ENCODE measurements around the gene ITLN2. TPM values are rescaled to one million over a fixed set of nuclear protein-coding genes. Genes with fewer than 3 reads are reported as not detected.
A peak's percentile ranks its signal among the peaks of the same experiment; 100 is the strongest.
"Not testable (repeated sequence)": the region's sequence is repeated elsewhere in the genome, so short reads cannot be mapped to it uniquely, and the experiment has no call there.

The ITLN2 gene
- polyA plus RNA-seq, 3 donors from 2014 or later, result not detected

DNA sequence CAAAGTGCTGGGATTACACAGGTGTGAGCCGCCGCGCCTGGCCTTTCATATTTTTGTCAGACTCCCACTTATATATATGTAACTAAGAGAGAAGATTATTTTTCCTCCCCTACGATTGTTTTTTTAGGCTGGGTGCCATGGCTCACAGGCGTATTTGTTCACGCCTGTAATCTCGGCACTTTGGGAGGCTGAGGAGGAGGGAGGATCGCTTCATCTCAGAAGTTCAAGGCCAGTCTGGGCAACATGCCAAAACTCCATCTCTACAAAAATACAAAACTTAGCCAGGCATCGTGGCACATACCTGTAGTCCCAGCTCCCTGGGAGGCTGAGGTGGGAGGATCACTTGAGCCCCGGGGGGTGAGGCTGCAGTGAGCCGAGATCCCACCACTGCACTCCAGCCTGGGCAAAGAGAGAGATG is 23.9 kb upstream of the ITLN2 start:
- H3K27me3 Mint-ChIP-seq (ENCODE audit: low read depth in 3 of 3), result peaks cover 13 to 17% (median 15%) of the 10 kb centered on the region in 3 donors
- peaks cover 0 to 4% of the 10 kb centered on the region in 2 donors for H3K4me1 Mint-ChIP-seq
- no peak overlapping the region for H3K27ac Mint-ChIP-seq
- no peak overlapping the region for H3K4me3 Mint-ChIP-seq
- no peaks in the 10 kb centered on the region for H3K9me3 Mint-ChIP-seq
- no peaks in the 10 kb centered on the region for H3K36me3 Mint-ChIP-seq
- DNase-seq, result no peak

DNA sequence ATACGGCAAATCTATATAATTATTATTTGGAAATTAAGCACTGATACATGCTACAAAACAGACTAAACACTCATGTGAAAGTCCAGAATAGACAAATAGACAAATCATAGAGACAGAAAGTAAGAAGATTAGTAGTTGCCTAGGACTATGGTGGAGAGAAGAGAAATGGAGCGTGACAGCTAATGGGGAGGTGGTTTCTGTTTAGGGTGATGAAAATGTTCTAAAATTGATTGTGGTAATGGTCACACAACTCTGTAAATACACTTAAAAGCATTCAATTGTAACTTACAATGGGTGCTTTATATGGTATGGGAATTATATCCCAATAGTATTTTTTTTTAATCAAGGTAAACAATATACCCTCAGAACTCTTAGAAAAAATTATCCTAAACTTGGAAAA is 20.4 kb upstream of the ITLN2 start:
- Mint-ChIP-seq H3K4me1 (no peaks in the 10 kb centered on the region), H3K27me3 (ENCODE audit: low read depth in 3 of 3) (peaks cover 8 to 11% (median 9%) of the 10 kb centered on the region in 3 donors), H3K9me3 (no peaks in the 10 kb centered on the region), H3K27ac (no peak overlapping the region), H3K36me3 (no peaks in the 10 kb centered on the region), H3K4me3 (no peak overlapping the region)
- no peak for DNase-seq

DNA sequence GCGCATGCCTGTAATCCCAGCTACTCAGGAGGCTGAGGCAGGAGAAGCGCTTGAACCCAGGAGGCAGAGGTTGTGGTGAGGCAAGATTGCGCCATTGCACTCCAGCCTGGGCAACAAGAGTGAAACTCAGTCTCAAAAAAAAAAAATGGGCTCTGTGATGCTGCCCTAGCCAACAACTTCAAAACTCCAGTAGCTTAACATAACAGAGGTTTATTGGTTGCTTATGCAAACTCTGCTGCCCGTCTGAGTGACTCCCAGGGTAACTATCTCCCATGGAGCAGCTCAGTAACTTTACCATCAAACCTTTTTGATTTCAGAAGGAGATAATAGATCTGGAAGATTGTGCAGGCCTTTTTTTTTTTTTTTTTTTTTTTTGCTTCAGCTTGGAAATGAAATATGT is 18.9 kb upstream of the ITLN2 start:
- no peak overlapping the region for H3K27ac Mint-ChIP-seq
- H3K4me3 Mint-ChIP-seq, result no peak overlapping the region
- DNase-seq, result no peak
- H3K4me1 Mint-ChIP-seq, result no peaks in the 10 kb centered on the region
- no peaks in the 10 kb centered on the region for H3K9me3 Mint-ChIP-seq
- no peaks in the 10 kb centered on the region for H3K36me3 Mint-ChIP-seq
- H3K27me3 Mint-ChIP-seq (ENCODE audit: low read depth in 3 of 3), result peaks cover 7 to 9% (median 7%) of the 10 kb centered on the region in 3 donors

DNA sequence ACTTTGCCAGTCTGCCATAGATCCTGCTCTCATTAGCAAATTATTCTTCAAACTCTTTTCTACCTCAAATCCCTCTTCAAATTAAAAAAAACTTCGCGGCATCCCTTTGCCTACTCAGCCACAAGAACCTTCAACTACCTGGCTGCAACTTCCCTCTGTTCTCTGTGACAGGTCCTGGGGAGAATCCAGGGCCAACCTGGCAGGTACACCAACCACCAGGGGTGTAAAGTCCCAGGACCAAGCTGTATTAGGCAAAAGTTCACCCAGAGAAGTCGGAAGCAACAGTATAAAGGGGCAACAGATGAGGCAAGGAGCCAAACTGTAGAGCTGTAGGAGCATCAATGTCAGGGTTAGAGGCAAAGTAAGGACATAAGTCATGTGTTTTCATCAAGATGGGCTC is 18.3 kb upstream of the ITLN2 start:
- Mint-ChIP-seq H3K9me3 (no peaks in the 10 kb centered on the region), H3K27me3 (ENCODE audit: low read depth in 3 of 3) (peaks cover 6 to 8% (median 7%) of the 10 kb centered on the region in 3 donors), H3K27ac (no peak overlapping the region), H3K4me1 (no peaks in the 10 kb centered on the region), H3K4me3 (no peak overlapping the region), H3K36me3 (no peaks in the 10 kb centered on the region)
- DNase-seq, result no peak

DNA sequence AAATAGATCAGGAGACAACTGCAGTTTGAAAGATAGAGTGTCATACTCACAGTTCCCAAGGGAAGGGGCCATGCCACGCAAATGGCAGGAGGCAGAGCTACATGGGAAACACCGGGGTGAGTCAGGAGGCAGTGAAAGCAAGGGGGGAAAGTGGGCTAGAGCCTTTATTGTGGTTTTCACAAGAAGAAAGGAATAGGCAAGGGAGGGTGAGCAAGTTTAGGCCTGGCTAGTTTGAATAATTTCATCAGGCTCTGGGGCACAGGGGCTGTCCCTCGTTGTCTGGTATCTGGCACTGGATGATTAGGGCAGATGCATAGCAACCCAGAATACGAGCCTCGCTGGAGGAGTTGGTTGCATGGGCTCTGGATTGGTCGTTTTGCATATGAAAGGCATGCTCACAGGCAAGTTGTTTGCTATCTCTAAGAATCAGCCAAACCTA is 17.0 kb upstream of the ITLN2 start:
- no peak for DNase-seq
- Mint-ChIP-seq H3K4me1 (no peaks in the 10 kb centered on the region), H3K27me3 (ENCODE audit: low read depth in 3 of 3) (peaks cover 4 to 9% (median 8%) of the 10 kb centered on the region in 3 donors), H3K9me3 (no peaks in the 10 kb centered on the region), H3K36me3 (no peaks in the 10 kb centered on the region), H3K27ac (no peak overlapping the region), H3K4me3 (no peak overlapping the region)

DNA sequence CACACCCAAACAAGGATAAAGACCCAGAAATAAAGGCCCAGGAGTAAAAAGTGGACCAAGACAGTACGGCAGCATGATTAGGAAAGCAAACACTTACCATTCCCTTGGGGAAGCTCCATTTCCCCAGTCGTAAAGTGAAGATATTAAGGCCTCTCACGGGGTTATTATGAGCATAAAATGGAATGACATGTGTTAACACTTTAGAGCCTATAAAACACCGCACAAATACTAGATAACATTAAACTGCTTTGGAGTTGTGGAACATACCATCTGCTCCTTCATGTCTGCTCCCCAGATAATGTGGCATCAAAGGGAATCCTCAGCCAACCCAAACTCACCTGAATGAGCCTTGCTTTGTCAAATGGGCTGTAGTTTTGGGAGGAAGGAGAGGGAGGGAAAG is 8.9 kb upstream of the ITLN2 start:
- no peak overlapping the region for H3K4me3 Mint-ChIP-seq
- H3K27ac Mint-ChIP-seq, result no peak overlapping the region
- peaks cover 2% of the 10 kb centered on the region in 3 donors for H3K27me3 Mint-ChIP-seq (ENCODE audit: low read depth in 3 of 3)
- H3K4me1 Mint-ChIP-seq, result no peaks in the 10 kb centered on the region
- no peaks in the 10 kb centered on the region for H3K9me3 Mint-ChIP-seq
- no peak for DNase-seq
- H3K36me3 Mint-ChIP-seq, result no peaks in the 10 kb centered on the region

DNA sequence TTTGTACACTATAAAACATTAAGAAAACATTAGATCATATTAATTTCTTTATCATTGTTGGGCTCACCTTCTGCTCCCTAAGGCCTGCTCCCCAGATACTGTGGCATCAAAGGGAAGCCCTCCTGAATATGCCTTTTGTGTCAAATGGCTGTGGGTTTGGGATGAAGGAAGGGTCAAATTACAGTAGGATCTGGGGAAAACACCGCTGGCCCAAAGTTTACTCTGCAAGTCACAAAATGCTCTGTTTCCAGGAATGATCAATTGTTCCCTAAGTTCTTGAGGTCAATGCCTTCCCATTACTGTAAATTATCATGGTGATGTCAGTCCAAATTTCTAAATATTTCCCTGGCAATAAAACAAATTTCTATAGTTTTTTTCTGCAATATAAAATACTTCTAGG is 6.8 kb upstream of the ITLN2 start:
- H3K4me1 Mint-ChIP-seq, result no peaks in the 10 kb centered on the region
- DNase-seq, result no peak
- H3K4me3 Mint-ChIP-seq, result no peak overlapping the region
- H3K36me3 Mint-ChIP-seq, result no peaks in the 10 kb centered on the region
- no peak overlapping the region for H3K27ac Mint-ChIP-seq
- H3K9me3 Mint-ChIP-seq, result no peaks in the 10 kb centered on the region
- peaks cover 0 to 2% (median 0%) of the 10 kb centered on the region in 3 donors for H3K27me3 Mint-ChIP-seq (ENCODE audit: low read depth in 3 of 3)

DNA sequence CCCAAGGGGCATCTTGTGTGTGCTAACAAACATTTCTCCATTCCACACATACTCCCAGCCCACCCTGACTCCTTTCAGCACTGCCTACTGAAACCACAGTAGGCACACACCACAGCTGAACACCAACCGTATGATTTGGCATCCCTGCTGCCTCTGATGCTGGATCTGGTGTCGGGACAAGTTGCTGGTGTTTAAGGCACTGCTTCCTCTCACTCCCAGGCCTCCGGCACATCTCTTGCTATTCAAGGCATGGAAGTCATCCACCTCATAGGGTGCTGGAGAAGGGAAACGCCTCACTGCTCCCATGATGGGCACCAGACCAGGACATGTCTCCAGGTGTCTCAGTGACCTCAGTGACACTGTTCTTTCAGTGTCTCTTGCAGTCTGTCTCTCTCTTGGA is 2.4 kb upstream of the ITLN2 start:
- no peak for DNase-seq
- Mint-ChIP-seq H3K36me3 (no peaks in the 10 kb centered on the region), H3K4me1 (peaks cover 0 to 3% of the 10 kb centered on the region in 2 donors), H3K9me3 (no peaks in the 10 kb centered on the region), H3K27ac (no peak overlapping the region), H3K27me3 (ENCODE audit: low read depth in 3 of 3) (peaks cover 2 to 3% (median 2%) of the 10 kb centered on the region in 3 donors), H3K4me3 (no peak overlapping the region)

DNA sequence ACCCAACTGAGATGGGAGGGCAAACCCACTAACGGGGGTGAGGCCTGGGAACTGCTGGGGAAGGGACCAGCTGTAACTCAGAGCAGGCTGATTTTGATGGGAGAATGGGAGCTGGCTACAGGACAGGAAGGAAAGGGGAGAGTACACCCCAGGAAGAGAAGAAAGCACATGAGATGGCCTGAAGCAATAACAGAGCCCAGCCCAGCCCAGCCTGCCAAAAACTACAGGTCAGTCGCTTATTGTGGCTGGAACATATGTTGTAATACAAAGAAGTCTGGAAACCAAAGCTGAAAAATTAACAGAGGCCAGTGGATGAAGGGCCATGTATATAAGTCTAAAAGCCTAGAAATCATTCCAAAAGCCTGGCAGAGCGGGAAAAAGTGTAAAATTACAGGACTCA is 1.6 kb downstream of the ITLN2 start:
- Mint-ChIP-seq H3K4me1 (peaks cover 17 to 18% of the 10 kb centered on the region in 2 donors), H3K27ac (no peak overlapping the region), H3K27me3 (ENCODE audit: low read depth in 3 of 3) (peaks cover 4 to 11% (median 7%) of the 10 kb centered on the region in 3 donors), H3K9me3 (no peaks in the 10 kb centered on the region), H3K4me3 (no peak overlapping the region), H3K36me3 (no peaks in the 10 kb centered on the region)
- no peak for DNase-seq

DNA sequence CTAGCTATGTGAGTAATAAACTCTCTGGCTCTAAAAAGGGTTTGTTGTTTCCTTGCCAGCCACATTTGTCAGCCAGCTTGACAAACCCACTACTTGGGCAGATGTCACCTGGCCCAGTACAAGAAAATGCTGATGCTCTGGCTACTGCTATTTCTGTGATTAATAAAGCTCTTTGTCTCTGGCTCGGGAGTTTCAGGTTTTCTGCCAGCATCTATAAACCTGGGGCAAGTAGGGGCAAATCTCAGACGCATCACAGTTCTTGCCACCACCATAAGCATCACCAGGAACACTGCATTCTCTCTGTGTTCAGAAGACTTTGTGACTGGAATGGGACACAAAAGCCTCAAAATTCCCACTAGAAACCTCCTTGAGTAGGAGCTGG is 2.5 kb downstream of the ITLN2 start:
- Mint-ChIP-seq H3K27me3 (ENCODE audit: low read depth in 3 of 3) (peaks cover 4 to 14% (median 7%) of the 10 kb centered on the region in 3 donors), H3K9me3 (no peaks in the 10 kb centered on the region), H3K4me1 (peaks cover 23 to 25% of the 10 kb centered on the region in 2 donors), H3K4me3 (no peak overlapping the region), H3K36me3 (no peaks in the 10 kb centered on the region), H3K27ac (no peak overlapping the region)
- no peak for DNase-seq

DNA sequence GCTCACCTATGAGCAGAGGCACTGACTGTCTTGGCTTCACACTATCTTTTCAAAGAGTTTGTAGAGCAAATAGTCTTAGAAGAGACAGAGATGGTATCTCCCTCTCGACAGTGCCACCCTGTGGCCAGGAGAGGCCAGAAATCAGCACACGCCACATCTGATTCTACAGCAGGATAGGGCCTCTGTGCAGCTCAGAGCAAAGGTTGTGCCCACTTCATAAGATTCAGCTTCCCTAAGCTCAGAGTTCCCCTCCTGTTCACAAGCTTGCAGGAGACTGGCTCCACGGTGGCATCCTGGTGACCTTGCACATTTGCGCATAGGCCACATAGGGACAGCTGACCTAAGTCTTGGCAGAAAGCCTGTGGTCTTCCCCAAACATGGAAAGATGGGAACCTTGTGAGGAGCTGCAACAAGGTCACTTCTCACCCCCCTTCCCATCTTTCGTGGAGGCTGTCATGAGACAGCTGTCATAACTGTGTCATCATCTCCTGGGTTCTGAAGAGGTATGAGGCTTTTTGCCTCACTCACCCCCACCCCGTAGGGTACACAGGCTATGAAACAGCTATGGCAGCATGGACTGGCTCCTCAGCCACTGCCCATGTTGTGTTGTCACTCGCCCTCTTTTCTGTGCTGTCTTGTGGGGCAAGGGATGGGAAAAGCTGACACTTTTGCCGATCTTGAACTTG is 3.0 kb downstream of the ITLN2 start:
- H3K27ac Mint-ChIP-seq, result no peak overlapping the region
- no peaks in the 10 kb centered on the region for H3K36me3 Mint-ChIP-seq
- no peaks in the 10 kb centered on the region for H3K9me3 Mint-ChIP-seq
- H3K4me1 Mint-ChIP-seq, result peaks cover 25 to 27% of the 10 kb centered on the region in 2 donors
- peaks cover 4 to 17% (median 7%) of the 10 kb centered on the region in 3 donors for H3K27me3 Mint-ChIP-seq (ENCODE audit: low read depth in 3 of 3)
- DNase-seq, result peak; percentile 49 to 66 (median 54)
- no peak overlapping the region for H3K4me3 Mint-ChIP-seq

DNA sequence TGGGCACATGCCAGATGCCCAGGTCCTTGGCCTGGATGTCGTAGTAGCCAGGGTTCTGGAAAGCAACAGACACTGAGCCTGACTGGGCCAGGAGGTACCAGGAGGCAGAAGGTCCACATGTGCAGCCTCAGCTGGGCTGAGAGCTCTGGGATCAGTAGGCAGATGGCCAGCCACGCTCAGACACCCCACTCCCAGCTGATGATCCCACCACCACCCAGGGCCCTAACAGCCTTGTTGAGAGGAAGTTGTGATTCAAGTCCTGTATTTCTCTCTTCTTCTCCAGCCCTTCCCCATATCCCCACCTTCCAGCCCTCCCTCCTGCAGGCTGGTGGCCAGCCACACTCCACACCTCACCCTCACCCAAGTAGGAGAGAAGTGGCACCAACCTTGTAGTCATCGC is 4.0 kb downstream of the ITLN2 start:
- H3K4me1 Mint-ChIP-seq, result peaks cover 25 to 27% of the 10 kb centered on the region in 2 donors
- H3K27ac Mint-ChIP-seq, result no peak overlapping the region
- H3K9me3 Mint-ChIP-seq, result no peaks in the 10 kb centered on the region
- H3K27me3 Mint-ChIP-seq (ENCODE audit: low read depth in 3 of 3), result peaks cover 2 to 17% (median 7%) of the 10 kb centered on the region in 3 donors
- no peak overlapping the region for H3K4me3 Mint-ChIP-seq
- DNase-seq, result no peak
- H3K36me3 Mint-ChIP-seq, result no peaks in the 10 kb centered on the region

DNA sequence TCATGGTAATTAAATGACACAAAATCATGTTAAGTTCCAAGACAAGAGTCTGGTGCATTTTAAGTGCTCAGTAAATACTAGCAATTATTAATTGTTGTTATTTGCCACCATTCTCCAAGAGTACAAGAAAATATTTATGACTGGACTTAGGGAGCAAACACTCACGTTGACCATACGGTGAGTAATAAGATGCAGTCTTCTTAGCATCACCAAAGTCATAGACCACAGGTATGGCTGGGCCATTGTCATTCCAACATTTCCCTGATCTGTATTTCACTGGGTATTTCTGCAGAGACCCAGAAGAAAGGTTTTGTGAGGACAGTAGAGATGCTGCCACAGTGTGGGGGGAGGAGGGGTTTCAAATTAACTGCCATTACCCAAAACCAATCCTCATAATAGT is 4.7 kb downstream of the ITLN2 start:
- no peak for DNase-seq
- H3K9me3 Mint-ChIP-seq, result no peaks in the 10 kb centered on the region
- no peak overlapping the region for H3K4me3 Mint-ChIP-seq
- peaks cover 2 to 17% (median 9%) of the 10 kb centered on the region in 3 donors for H3K27me3 Mint-ChIP-seq (ENCODE audit: low read depth in 3 of 3)
- no peak overlapping the region for H3K27ac Mint-ChIP-seq
- H3K4me1 Mint-ChIP-seq, result peaks cover 25 to 27% of the 10 kb centered on the region in 2 donors
- no peaks in the 10 kb centered on the region for H3K36me3 Mint-ChIP-seq

DNA sequence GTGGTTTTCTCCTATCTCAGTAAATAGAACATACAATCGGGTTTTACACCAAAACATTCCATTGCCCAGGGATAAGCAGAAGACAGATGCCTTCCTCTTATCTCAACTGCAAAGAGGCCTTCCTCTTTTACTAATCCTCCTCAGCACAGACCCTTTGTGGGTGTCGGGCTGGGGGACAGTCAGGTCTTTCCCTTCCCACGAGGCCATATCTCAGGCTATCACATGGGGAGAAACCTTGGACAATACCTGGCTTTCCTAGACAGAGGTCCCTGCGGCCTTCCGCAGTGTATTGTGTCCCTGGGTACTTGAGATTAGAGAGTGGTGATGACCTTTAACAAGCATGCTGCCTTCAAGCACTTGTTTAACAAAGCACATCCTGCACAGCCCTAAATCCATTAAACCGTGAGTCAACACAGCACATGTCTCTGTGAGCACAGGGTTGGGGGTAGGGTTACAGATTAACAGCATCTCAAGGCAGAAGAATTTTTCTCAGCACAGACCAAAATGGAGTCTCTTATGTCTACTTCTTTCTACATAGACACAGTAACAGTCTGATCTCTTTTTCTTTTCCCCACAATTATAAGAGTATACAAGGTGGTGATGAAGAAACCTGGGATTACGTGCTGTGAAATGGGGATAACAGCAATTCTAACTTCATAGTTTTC is 5.3 kb downstream of the ITLN2 start:
- Mint-ChIP-seq H3K4me1 (peaks cover 25 to 27% of the 10 kb centered on the region in 2 donors), H3K4me3 (peak overlapping the region in 1 of 5 donors; percentile 33), H3K27me3 (ENCODE audit: low read depth in 3 of 3) (peaks cover 2 to 17% (median 9%) of the 10 kb centered on the region in 3 donors)
- H3K27ac Mint-ChIP-seq, H3K9me3 Mint-ChIP-seq, DNase-seq, H3K36me3 Mint-ChIP-seq: not testable (repeated sequence)

Measured in immature natural killer cell (primary cell).